GM12892 (cell line): ENCODE results near the gene PACSIN1.

Experiments used
- DNase-seq: peaks from one replicate; pipeline ENCODE4 v3.0.0; 2011; ENCODE audit not compliant: insufficient read length
- FAIRE-seq: peaks from 2 replicates; lab custom pipeline; 2011; peaks lifted over from hg19 to GRCh38; lab: Jason Lieb, UNC
- POLR2A ChIP-seq: IDR thresholded peaks from 2 replicates; pipeline ENCODE4 v1.6.1; 2011; ENCODE audit warnings: low read depth, low read length, control low read depth
- POLR2AphosphoS5 ChIP-seq: IDR thresholded peaks from 2 replicates; pipeline ENCODE4 v1.6.1; 2011; ENCODE audit warnings: low read depth, low read length, control low read depth
- TAF1 ChIP-seq: IDR thresholded peaks from 2 replicates; pipeline ENCODE4 v1.6.1; 2011; ENCODE audit warnings: low read depth, mild to moderate bottlenecking, control low read depth, low read length, borderline replicate concordance

Gene PACSIN1

DNA sequence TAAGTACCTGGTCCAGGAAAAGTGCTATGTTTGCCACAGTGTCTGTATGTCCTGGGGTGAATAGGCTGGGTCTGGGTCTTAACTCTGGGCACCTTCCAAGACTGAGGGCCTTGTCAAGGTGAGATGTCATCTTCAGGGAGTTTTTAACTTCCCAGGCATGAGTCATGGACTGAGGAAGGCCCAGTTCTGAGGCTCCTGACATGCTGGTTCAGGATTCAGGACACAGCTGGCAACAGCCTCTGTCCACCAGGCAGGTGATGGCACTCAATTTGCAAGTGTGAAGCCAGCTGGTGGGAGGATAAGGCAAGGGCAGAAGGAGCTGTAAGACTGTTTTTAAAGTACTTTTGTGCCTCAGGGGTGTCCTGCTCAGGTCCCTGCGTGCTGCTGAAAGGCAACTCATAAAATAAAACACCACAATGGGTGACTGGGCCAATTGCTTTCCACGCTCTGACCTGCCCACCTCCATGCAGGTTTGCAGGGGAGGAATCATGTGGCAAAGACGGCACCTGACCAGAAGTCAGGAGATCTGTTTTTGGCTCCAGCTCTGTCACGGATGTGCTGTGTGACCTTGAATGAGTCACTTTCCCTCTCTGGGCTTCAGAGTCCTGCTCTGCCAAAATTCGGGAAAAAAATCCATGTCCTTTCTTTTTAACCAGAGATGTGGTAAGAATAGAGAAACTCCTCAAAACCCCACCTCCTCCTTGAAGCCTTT is 4.9 kb upstream of the PACSIN1 start:
- no peak for TF ChIP-seq TAF1
- no peak for FAIRE-seq
- no peak for DNase-seq

DNA sequence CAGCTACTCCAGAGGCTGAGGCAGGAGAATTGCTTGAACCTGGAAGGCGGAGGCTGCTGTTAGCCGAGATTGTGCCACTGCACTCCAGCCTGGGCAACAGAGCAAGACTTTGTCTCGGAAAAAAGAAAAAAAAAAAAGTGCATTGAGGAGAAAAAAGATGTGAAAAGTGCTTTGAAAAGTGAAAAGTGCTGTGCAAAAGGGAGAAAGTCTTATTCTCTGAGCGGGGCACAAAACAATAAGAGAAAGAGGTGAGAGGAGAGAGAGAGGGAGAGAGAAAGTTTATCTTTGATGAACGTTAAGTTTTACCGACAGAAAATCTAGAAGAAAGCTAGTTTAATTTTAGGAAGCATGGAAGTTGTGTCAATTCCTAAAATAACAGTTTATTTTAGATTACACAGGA is 3.9 kb upstream of the PACSIN1 start:
- TF ChIP-seq TAF1 (no peak), POLR2A (no peak), POLR2AphosphoS5 (no peak)
- no peak for DNase-seq
- no peak for FAIRE-seq

DNA sequence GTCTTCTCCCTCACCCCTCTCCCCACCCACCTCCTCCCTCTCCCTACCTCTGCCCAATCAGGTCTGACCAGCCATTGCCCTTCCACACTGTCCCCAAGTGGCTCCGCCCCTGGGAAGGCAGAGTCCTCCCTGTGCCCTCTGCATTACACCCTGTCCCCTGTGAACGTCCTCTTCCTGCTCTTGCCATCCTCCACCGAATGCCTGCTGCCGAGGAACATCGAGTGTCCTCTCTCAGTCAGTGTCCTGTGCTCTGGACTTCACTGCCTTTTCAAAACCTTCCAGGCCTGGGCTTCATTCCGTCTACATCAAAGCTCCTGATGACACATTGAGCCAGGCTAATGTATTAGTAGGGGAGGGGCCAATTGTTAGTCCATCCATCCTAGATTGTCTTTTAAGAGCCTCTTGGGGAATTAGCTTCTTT is 3.3 kb upstream of the PACSIN1 start:
- DNase-seq (no peak), FAIRE-seq (no peak)
- TF ChIP-seq POLR2AphosphoS5 = no peak

DNA sequence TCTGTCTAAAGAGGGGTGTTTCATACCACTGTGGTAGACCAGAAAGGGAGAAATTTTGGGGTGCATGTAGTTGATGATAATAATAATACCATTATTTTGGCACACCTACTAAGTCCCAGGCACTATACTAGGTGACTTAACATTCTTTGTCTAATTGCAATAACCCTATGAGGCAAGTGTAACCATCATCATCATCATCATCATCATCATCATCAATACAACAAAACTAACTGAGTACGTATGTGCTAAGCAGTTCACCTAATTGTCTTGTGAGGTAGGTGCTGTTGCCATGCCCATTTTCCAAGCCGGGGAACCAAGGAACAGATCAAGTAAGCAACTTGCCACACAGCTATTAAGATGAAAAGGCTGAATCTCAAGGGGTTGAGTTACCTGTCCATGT is 2.6 kb upstream of the PACSIN1 start:
- FAIRE-seq (no peak), DNase-seq (no peak)
- no peak for TF ChIP-seq POLR2A
- no peak for TF ChIP-seq TAF1
- no peak for TF ChIP-seq POLR2AphosphoS5

DNA sequence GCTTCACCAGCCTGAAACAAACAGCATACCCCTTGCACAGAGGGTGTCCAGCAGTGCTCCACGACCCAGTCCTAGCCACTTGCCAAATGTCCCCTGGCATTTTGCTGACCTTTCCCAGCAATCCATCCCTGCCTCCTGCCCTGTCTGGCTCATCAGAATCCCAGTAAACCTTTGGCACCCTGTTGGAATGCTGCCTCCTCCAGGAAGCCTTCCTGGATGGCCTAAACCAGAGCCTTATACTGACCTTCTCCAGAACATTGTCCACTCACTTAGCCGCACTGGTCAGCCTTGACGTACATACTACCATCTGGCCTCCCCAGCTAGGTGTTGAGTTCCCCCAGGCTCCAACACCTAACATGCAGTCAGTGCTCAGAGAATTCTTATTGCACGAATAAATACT is 2.0 kb upstream of the PACSIN1 start:
- no peak for DNase-seq
- no peak for FAIRE-seq
- no peak for TF ChIP-seq POLR2A
- TF ChIP-seq POLR2AphosphoS5 = no peak
- TF ChIP-seq TAF1 = no peak

DNA sequence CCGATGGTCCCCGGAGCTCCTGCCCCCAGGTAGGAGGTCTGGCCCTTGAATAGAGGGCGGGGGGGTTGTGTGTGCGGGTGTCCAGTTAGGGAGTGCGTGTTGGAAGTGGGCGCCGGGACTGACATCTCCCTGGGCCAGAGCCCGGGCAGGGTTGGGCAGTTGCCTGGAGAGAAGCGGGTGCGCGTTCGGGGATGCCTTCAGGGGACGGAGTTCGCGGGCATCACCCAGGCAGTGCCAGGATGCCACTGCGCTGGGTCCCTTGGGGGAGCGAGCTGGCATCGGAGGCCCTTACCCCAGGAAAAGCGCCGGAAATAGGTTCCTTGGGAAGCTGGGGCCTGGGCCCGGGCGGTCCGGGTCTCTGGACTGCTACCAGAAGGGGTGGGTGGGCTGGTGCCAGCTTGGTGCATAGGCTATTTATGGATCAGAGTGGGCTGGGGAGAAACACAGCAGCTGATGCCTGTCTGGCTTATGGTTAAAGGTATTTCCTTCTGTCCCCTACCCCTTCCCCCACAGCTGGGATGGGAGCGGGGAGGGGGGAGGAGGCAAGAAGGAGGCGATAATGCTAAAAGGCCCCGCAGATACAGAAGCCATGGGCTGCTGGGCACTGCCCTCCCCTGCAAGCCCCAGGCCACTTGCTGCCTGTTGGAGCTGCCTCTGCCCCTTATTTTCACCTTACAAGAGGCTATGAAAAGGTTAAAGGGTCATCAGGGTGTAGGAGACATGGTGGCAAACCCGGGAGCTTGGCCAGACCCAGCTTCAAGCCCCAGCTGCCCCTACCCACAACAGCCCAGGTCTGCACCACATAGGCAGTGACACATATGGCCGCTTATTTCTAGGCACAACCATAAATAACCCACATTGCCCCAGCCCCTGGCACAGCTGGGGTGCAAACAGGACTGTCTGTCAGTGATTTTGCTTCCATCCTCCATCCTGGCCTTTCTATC is 638 bp downstream of the PACSIN1 start:
- TF ChIP-seq TAF1 (no peak), POLR2A (no peak), POLR2AphosphoS5 (no peak)
- DNase-seq (no peak), FAIRE-seq (no peak)

DNA sequence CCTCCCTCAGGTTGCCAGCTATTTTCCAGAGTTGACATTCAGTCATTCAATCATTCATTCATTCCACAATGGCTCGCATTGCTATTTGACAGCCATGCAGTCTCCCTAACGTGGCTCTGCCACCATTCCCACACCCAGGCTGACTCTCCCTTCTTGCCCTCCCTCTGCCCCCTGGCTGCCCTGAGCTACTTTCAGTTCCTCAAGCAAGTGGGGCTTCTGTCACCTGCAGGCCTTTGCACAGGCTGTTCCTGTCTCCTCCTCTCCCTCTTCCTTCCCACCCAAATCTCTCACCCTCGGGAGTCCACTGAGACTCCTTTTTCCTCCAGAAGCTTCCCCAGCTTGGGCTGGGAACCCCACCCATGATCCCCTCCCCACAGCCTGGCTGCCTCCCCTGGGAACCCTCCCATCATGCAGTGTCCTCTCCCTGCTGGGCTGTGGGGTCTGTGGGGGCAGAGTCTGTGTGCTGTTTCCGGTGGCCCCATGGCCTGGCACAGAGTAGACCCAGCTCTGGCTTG is 2.6 kb downstream of the PACSIN1 start:
- no peak for DNase-seq
- TF ChIP-seq TAF1 (no peak), POLR2AphosphoS5 (no peak), POLR2A (no peak)
- FAIRE-seq = peak; percentile 78

DNA sequence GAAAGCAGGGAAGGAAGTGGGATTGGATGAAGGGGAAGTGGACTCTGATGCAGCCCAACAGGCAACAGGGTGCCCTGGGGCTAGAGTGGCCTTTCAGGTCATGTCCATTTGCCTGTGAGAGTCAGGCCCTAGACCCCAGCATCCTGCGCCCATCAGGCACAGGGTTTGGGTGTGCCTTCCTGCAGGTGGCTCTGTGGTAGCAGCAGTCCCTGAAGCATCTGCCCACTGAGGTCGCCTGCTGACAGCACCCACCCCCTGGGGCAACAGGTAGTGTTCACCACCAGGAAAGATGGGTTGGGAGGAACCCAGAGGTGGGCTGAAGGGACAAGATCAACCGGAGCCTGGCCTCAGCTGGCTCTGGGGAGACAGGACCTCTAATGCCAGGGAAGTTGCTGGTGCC is 3.6 kb downstream of the PACSIN1 start:
- FAIRE-seq = no peak
- DNase-seq = no peak
- no peak for TF ChIP-seq TAF1
- no peak for TF ChIP-seq POLR2AphosphoS5
- no peak for TF ChIP-seq POLR2A

DNA sequence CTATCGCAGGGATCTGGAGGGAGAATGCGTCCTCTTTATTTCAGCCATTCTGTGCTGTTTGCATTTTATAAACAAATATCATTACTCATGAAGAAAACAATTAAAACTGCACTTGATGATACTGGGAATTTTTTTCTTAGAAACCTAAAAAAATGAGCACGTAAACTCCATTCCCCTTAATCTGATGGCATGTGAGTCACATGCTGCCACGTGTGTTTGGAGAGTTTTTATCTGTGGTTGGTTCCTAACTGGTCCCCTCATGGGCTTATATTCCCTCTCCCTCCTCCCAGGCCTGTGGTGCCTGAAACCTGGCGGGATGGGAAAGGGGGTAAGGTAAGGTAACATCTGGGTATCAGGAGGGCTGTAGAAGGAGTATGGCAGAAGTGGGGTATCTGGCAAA is 6.5 kb downstream of the PACSIN1 start:
- no peak for FAIRE-seq
- no peak for DNase-seq
- TF ChIP-seq TAF1 = no peak
- TF ChIP-seq POLR2AphosphoS5 = no peak
- TF ChIP-seq POLR2A = no peak

DNA sequence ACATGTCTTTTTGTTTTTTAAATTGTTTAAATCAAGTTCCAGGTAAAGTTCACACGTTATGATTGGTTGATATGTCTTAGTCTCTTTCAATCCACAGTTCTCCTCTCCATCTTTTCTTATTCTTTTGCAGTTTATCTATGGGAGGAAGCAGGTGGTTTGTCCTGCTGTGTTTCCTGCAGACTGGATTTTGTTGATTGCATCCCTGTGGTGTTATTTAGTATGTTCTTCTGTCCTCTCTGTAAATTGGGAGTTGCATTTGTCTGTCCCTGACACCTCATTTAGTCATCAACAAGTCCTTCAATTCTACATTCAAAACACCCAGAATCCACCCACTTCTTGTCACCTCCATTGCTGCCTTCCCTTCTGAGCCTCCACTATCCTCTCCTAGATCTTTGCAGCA is 8.1 kb downstream of the PACSIN1 start:
- FAIRE-seq (no peak), DNase-seq (no peak)
- TF ChIP-seq TAF1 (no peak), POLR2AphosphoS5 (no peak), POLR2A (no peak)

DNA sequence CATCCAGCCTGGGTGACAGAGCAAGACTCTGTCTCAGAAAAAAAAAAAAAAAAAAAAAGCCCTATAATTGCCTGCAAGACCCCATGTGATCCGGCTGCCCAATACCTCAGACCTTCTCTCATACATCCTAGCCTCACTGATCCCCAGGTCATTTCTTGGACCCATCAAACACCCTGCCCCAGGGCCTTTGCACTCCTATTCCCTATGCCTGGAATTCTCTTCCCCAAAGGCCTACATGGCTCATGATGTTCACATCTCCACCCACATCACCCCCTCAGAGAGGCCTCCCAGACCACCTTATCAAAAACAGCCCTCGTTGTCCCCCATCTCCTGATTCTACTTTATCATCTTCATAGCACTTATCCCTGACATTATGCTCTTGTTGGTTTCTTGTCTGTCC is 8.9 kb downstream of the PACSIN1 start:
- no peak for FAIRE-seq
- TF ChIP-seq POLR2AphosphoS5 (no peak), TAF1 (no peak), POLR2A (no peak)
- DNase-seq = no peak
